B cell (primary cell): ENCODE results near the gene NCBP3. TPM values are rescaled to one million over a fixed set of nuclear protein-coding genes. Genes with fewer than 3 reads are reported as not detected.

Source experiments
- ATAC-seq: fragments of 200-7000 bp; cut with Tn5 transposase; one replicate; pipeline ENCODE4 v1.10.0; 2021; ENCODE audit warnings: low read depth, mild to moderate bottlenecking, moderate number of reproducible peaks, moderate library complexity
- CTCF ChIA-PET: fragments of 350-600 bp; sonication (Branson Sonifier 250); formaldehyde crosslinking; loops from one replicate; lab custom pipeline; 2021; ENCODE audit warnings: antibody characterized with exemption, inconsistent platforms; lab: Charles Lee
- POLR2A ChIA-PET: fragments of 350-600 bp; sonication (Branson Sonifier 250); formaldehyde crosslinking; loops from one replicate; lab custom pipeline; 2021; ENCODE audit warnings: antibody characterized with exemption; lab: Charles Lee
- DNase-seq: peaks from one replicate; pipeline ENCODE4 v3.0.0; 2013
- H2AFZ ChIP-seq: 2 replicates; pipeline ENCODE4 v1.6.1; 2012; ENCODE audit warnings: mild to moderate bottlenecking, low read depth, low read length; ENCODE audit not compliant: insufficient read depth, poor library complexity, severe bottlenecking
- H3K27ac ChIP-seq, 2 donors: 1 replicate in 1 of 2; 2 replicates in 1 of 2; pipeline ENCODE4 v1.5.1; 2012 to 2013; ENCODE audit warnings: low read length in 2 of 2, mild to moderate bottlenecking in 2 of 2, moderate library complexity in 1 of 2
- H3K27me3 ChIP-seq, 4 experiments: fragments of 200-600 bp in 1 of 4; sonication (generic) in 1 of 4; replicated peaks in 1 of 4; 1 replicate in 2 of 4; 2 replicates in 2 of 4; pipeline versions ENCODE4 v1.6.1 to v1.7.0; 2013 to 2016; ENCODE audit warnings: low read length in 3 of 4, mild to moderate bottlenecking in 2 of 4, mixed read lengths in 1 of 4, moderate library complexity in 1 of 4; ENCODE audit not compliant: insufficient read depth in 4 of 4, control insufficient read depth in 3 of 4; ENCODE audit errors: control extremely low read depth in 1 of 4
- H3K36me3 ChIP-seq, 2 experiments: replicated peaks in 1 of 2; 1 replicate in 1 of 2; 2 replicates in 1 of 2; pipeline versions ENCODE4 v1.6.1 to v1.7.1; 2013; ENCODE audit warnings: low read length in 1 of 2; ENCODE audit not compliant: insufficient read depth in 2 of 2, control insufficient read depth in 1 of 2; ENCODE audit errors: control extremely low read depth in 1 of 2, extremely low read depth in 1 of 2
- H3K4me1 ChIP-seq, 2 donors: fragments of 200-600 bp in 1 of 2; sonication (generic) in 1 of 2; 1 replicate in 1 of 2; 2 replicates in 1 of 2; pipeline versions ENCODE4 v1.5.1 to v1.6.1; 2013 to 2017; ENCODE audit warnings: low read length in 2 of 2; ENCODE audit not compliant: control insufficient read depth in 2 of 2, insufficient read depth in 2 of 2
- H3K4me2 ChIP-seq: replicated peaks from 2 replicates; pipeline ENCODE3; 2012; ENCODE audit warnings: mild to moderate bottlenecking, low read depth, low read length; ENCODE audit not compliant: poor library complexity, severe bottlenecking
- H3K4me3 ChIP-seq, 5 experiments: fragments of 200-600 bp in 1 of 5; sonication (generic) in 1 of 5; 1 replicate in 3 of 5; 2 replicates in 2 of 5; pipeline versions ENCODE4 v1.5.1 to v1.7.0; 2011 to 2016; ENCODE audit warnings: low read length in 4 of 5, mild to moderate bottlenecking in 4 of 5, low read depth in 2 of 5, control low read depth in 1 of 5, moderate library complexity in 1 of 5; ENCODE audit not compliant: insufficient read depth in 1 of 5; ENCODE audit errors: control extremely low read depth in 1 of 5, extremely low read depth in 1 of 5
- H3K79me2 ChIP-seq: fragments of 200-600 bp; sonication (generic); one replicate; pipeline ENCODE4 v1.6.0; 2016; ENCODE audit warnings: low read length; ENCODE audit not compliant: control insufficient read depth, insufficient read depth
- H3K9ac ChIP-seq: fragments of 200-600 bp; sonication (generic); 2 replicates; pipeline ENCODE4 v1.6.1; 2017; ENCODE audit warnings: mild to moderate bottlenecking, low read length, moderate library complexity
- H3K9me3 ChIP-seq, 3 donors: one replicate each; pipeline versions ENCODE4 v1.6.1 to v1.7.1; 2013; ENCODE audit warnings: low read length in 2 of 3; ENCODE audit not compliant: control insufficient read depth in 2 of 3, insufficient read depth in 1 of 3; ENCODE audit errors: control extremely low read depth in 1 of 3
- H4K20me1 ChIP-seq: 2 replicates; pipeline ENCODE4 v1.6.0; 2012; ENCODE audit warnings: mild to moderate bottlenecking, low read length; ENCODE audit not compliant: insufficient read depth, control insufficient read depth, poor library complexity, severe bottlenecking
- H3K27ac Mint-ChIP-seq: one replicate; pipeline ENCODE4 v1.8.0; 2021; ENCODE audit warnings: mixed read lengths
- H3K27me3 Mint-ChIP-seq: one replicate; pipeline ENCODE4 v1.8.0; 2021; ENCODE audit warnings: mixed read lengths
- H3K4me1 Mint-ChIP-seq: one replicate; pipeline ENCODE4 v1.8.0; 2021; ENCODE audit warnings: mixed read lengths
- H3K4me3 Mint-ChIP-seq: one replicate; pipeline ENCODE4 v1.8.0; 2021; ENCODE audit warnings: mixed read lengths
- H3K9me3 Mint-ChIP-seq: one replicate; pipeline ENCODE4 v1.8.0; 2022; ENCODE audit warnings: mixed read lengths; ENCODE audit not compliant: insufficient read depth
- CTCF ChIP-seq: fragments of 200-600 bp; IDR thresholded peaks from one replicate; pipeline ENCODE4 v1.8.0; 2022; ENCODE audit warnings: antibody characterized with exemption, mild to moderate bottlenecking
- EZH2 ChIP-seq: IDR thresholded peaks from 2 replicates; pipeline ENCODE4 v1.6.1; 2012; ENCODE audit warnings: borderline replicate concordance, low read depth, mild to moderate bottlenecking, moderate library complexity, low read length; ENCODE audit not compliant: insufficient read depth, poor library complexity, severe bottlenecking
- WGBS: methylation state at CpG from one replicate; pipeline ENCODE4 v1.1.5; 2013; ENCODE audit warnings: missing lambda C conversion rate; ENCODE audit not compliant: insufficient coverage; 5-methylcytosine and 5-hydroxymethylcytosine counted together
- intact Hi-C: fragments of 100-400 bp; cut with micrococcal nuclease; formaldehyde crosslinking; loops from one replicate; pipeline ENCODE4 v1.10.0; 2022
- polyA plus RNA-seq: library from polyadenylated mRNA; depleted of rRNA; stranded (reverse); fragments of >200 nt; gene quantifications from 2 replicates; pipeline ENCODE4 v1.2.3, GENCODE V29; 2012
- total RNA-seq, 2 donors: library from RNA; stranded (reverse); fragments of 120-200 nt in 1 of 2; gene quantifications; 1 replicate in 1 of 2; 2 replicates in 1 of 2; pipeline versions ENCODE4 v1.2.3 to v1.2.4, GENCODE V29; 2013 to 2022

The NCBP3 gene
- total and polyA plus RNA-seq, 2 donors (not counting 1 experiment from before 2014, with no cell fraction given) = 11.1 to 71.7 TPM

- H3K27ac Mint-ChIP-seq = no peak overlapping the region
These were observed 38.1 kb upstream of the NCBP3 start for GRCh38 chr17:3884188-3884587.

GRCh38 chr17:3882276-3882675 is 36.2 kb upstream of the NCBP3 start:
- Histone ChIP-seq H3K36me3 (peaks cover 0 to 16% of the 10 kb centered on the region in 2 experiments), H3K9me3 (no peaks in the 10 kb centered on the region), H3K79me2 (no peaks in the 10 kb centered on the region), H3K27me3 (no peaks in the 10 kb centered on the region), H3K4me2 (no peak overlapping the region), H3K27ac (no peak overlapping the region), H3K9ac (no peak overlapping the region), H2AFZ (no peak overlapping the region), H4K20me1 (no peaks in the 10 kb centered on the region), H3K4me3 (no peak overlapping the region), H3K4me1 (peaks cover 10 to 11% of the 10 kb centered on the region in 2 donors)
- intact Hi-C loops = no loop called here
- no peak overlapping the region for H3K4me3 Mint-ChIP-seq
- no peaks in the 10 kb centered on the region for H3K9me3 Mint-ChIP-seq
- TF ChIP-seq EZH2 (no peak), CTCF (no peak)
- H3K4me1 Mint-ChIP-seq = peaks cover 11% of the 10 kb centered on the region
- DNase-seq = no peak
- no peak overlapping the region for H3K27ac Mint-ChIP-seq
- H3K27me3 Mint-ChIP-seq = no peaks in the 10 kb centered on the region
- ChIA-PET CTCF (interaction anchor here (1.3 kb wide), 2 partner anchors 11 to 36 kb away, joined by 5 to 6 read pairs; partner anchors contain the start of genes CAMKK1 and NCBP3), POLR2A (no interaction called here)
- 90% methylated on average over 3 of the region's 4 CpGs for WGBS
- ATAC-seq = no peak

More at GRCh38 chr17:3884188-3884587, 38.1 kb upstream of the NCBP3 start:
- Mint-ChIP-seq H3K27me3 (no peaks in the 10 kb centered on the region), H3K4me1 (peaks cover 19% of the 10 kb centered on the region), H3K9me3 (no peaks in the 10 kb centered on the region), H3K4me3 (no peak overlapping the region)
- Histone ChIP-seq H3K36me3 (peaks cover 0 to 14% of the 10 kb centered on the region in 2 experiments), H3K4me2 (no peak overlapping the region), H3K79me2 (peaks cover 4% of the 10 kb centered on the region), H3K27me3 (no peaks in the 10 kb centered on the region), H2AFZ (no peak overlapping the region), H3K27ac (no peak overlapping the region), H4K20me1 (no peaks in the 10 kb centered on the region), H3K9me3 (no peaks in the 10 kb centered on the region), H3K9ac (no peak overlapping the region), H3K4me3 (no peak overlapping the region), H3K4me1 (peaks cover 20 to 25% of the 10 kb centered on the region in 2 donors)
- TF ChIP-seq CTCF (no peak), EZH2 (no peak)
- ChIA-PET POLR2A (no interaction called here), CTCF (no interaction called here)
- ATAC-seq = no peak
- WGBS = 97% methylated on average over 12 of the region's 12 CpGs
- DNase-seq = no peak
- intact Hi-C loops = no loop called here
